Sigmoid colon (tissue), 4 donors: ENCODE measurements around the gene BHLHA15.

Source experiments
- CTCF ChIP-seq, 4 experiments: fragments of 450-650 bp in 3 of 4; fragments of 200-600 bp in 1 of 4; IDR thresholded peaks; one replicate each; pipeline ENCODE4 v1.5.1; 2016 to 2019; ENCODE audit warnings: antibody characterized with exemption in 4 of 4, mild to moderate bottlenecking in 3 of 4, moderate library complexity in 2 of 4
- EP300 ChIP-seq, 4 donors: sonication (generic); formaldehyde crosslinking; IDR thresholded peaks; one replicate each; pipeline ENCODE4 v1.6.1; 2017; ENCODE audit warnings: antibody characterized with exemption in 4 of 4
- POLR2A ChIP-seq, 2 donors: fragments of 450-650 bp; IDR thresholded peaks; one replicate each; pipeline ENCODE4 v1.6.1; 2016; ENCODE audit warnings: antibody characterized with exemption in 2 of 2, mild to moderate bottlenecking in 2 of 2, moderate library complexity in 2 of 2
- POLR2AphosphoS5 ChIP-seq, 4 donors: sonication (generic); formaldehyde crosslinking; IDR thresholded peaks; one replicate each; pipeline ENCODE4 v1.6.1; 2017; ENCODE audit warnings: antibody characterized with exemption in 4 of 4

DNA sequence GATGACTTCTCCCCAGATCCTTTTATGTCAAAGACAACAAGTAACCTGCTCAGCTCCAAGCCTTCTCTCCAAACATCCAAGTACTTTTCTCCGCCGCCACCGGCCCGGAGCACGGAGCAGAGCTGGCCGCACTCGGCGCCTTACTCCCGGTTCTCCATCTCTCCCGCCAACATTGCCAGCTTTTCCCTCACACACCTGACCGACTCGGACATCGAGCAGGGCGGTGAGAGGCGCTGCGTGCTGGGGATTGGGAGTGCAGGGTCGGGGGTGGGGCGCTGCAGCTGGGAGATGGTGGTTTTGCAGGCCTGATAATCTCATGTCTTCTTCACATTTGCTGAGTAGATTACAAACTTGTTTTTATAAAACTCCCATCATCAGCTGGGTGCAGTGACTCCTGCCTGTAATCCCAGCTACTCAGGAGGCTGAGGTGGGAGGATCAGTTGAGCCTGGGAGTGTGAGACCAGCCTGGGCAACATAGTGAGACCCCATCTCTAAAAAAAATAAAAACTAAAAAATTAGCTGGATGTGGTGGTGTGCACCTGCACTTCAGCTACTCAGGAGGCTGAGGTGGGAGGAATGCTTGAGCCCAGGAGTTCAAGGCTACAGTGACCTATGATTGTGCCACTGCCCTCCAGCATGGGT, 7.2 kb upstream of the BHLHA15 start:
- TF ChIP-seq CTCF (IDR thresholded peaks at IDR 0.05) (no peak), POLR2AphosphoS5 (IDR thresholded peaks at IDR 0.05) (no peak), EP300 (IDR thresholded peaks at IDR 0.05) (no peak), POLR2A (IDR thresholded peaks at IDR 0.05) (no peak)
